ENCODE results near the gene NKX3-2. TPM values are rescaled to one million over a fixed set of nuclear protein-coding genes. Genes with fewer than 3 reads are reported as not detected.

Gene NKX3-2
- total RNA-seq, 6 donors from 2014 or later, result 0.49 TPM; not detected in 5

- WGBS, 2 donors, result 7 to 8% methylated on average over 24 to 35 of the region's 37 CpGs
- Histone ChIP-seq H3K27ac (no peak overlapping the region), H3K9me3 (peaks cover 5 to 9% (median 8%) of the 10 kb centered on the region in 4 donors), H3K36me3 (no peaks in the 10 kb centered on the region), H3K4me3 (no peak overlapping the region), H3K27me3 (peaks cover 0 to 83% (median 37%) of the 10 kb centered on the region in 4 donors), H3K4me1 (peaks cover 7 to 41% (median 22%) of the 10 kb centered on the region in 4 donors)
- ATAC-seq (ENCODE audit: low FRiP score in 2 of 2), result no peak
- DNase-seq, result no peak
- TF ChIP-seq, protein P1, sequence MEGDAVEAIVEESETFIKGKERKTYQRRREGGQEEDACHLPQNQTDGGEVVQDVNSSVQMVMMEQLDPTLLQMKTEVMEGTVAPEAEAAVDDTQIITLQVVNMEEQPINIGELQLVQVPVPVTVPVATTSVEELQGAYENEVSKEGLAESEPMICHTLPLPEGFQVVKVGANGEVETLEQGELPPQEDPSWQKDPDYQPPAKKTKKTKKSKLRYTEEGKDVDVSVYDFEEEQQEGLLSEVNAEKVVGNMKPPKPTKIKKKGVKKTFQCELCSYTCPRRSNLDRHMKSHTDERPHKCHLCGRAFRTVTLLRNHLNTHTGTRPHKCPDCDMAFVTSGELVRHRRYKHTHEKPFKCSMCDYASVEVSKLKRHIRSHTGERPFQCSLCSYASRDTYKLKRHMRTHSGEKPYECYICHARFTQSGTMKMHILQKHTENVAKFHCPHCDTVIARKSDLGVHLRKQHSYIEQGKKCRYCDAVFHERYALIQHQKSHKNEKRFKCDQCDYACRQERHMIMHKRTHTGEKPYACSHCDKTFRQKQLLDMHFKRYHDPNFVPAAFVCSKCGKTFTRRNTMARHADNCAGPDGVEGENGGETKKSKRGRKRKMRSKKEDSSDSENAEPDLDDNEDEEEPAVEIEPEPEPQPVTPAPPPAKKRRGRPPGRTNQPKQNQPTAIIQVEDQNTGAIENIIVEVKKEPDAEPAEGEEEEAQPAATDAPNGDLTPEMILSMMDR (IDR thresholded peaks at IDR 0.05), result no peak
- TF ChIP-seq POLR2A (IDR thresholded peaks at IDR 0.05), result no peak
- no peak for TF ChIP-seq POLR2AphosphoS5 (IDR thresholded peaks at IDR 0.05)
- no peak for TF ChIP-seq EP300 (IDR thresholded peaks at IDR 0.05)
These were observed 15.0 kb downstream of the NKX3-2 start for GRCh38 chr4:13529128-13529919.

DNA sequence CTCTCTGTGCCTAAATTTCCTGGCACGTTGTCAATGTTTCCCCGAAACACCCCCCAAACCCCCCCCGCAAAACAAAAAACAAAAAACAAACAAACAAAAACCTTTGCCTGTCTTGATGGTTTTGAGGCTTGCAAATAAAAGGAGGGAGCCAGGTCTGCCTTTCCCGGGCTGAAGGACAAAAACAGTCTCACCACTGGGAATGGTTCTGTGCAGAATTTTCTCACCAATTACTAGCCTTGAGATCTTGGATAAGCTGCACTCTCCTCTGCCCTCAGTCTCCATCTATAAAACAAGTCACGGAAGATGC lies 15.5 kb downstream of the NKX3-2 start:
- no peak for DNase-seq
- WGBS, 2 donors, result 8 to 9% methylated on average over 5 of the region's 5 CpGs
- Histone ChIP-seq H3K4me3 (no peak overlapping the region), H3K27me3 (peaks cover 0 to 85% (median 37%) of the 10 kb centered on the region in 4 donors), H3K27ac (no peak overlapping the region), H3K4me1 (peaks cover 7 to 38% (median 22%) of the 10 kb centered on the region in 4 donors), H3K36me3 (no peaks in the 10 kb centered on the region), H3K9me3 (peaks cover 11 to 15% (median 13%) of the 10 kb centered on the region in 4 donors)
- ATAC-seq (ENCODE audit: low FRiP score in 2 of 2), result no peak
- TF ChIP-seq, protein P1 (IDR thresholded peaks at IDR 0.05), result no peak
- TF ChIP-seq EP300 (IDR thresholded peaks at IDR 0.05) (no peak), POLR2A (IDR thresholded peaks at IDR 0.05) (no peak), POLR2AphosphoS5 (IDR thresholded peaks at IDR 0.05) (no peak)

- H3K27ac ChIP-seq, result no peak overlapping the region
- no peaks in the 10 kb centered on the region for H3K36me3 ChIP-seq
- TF ChIP-seq, protein P1 (IDR thresholded peaks at IDR 0.05), result no peak
- TF ChIP-seq EP300 (IDR thresholded peaks at IDR 0.05), result no peak
- TF ChIP-seq POLR2A (IDR thresholded peaks at IDR 0.05), result no peak
- no peak for TF ChIP-seq POLR2AphosphoS5 (IDR thresholded peaks at IDR 0.05)
- DNase-seq (no peak), ATAC-seq (ENCODE audit: low FRiP score in 2 of 2) (peak in 1 of 2 donors; percentile 59)
- peaks cover 7 to 40% (median 22%) of the 10 kb centered on the region in 4 donors for H3K4me1 ChIP-seq
- peaks cover 11 to 18% (median 16%) of the 10 kb centered on the region in 4 donors for H3K9me3 ChIP-seq
- no peak overlapping the region for H3K4me3 ChIP-seq
- peaks cover 0 to 90% (median 38%) of the 10 kb centered on the region in 4 donors for H3K27me3 ChIP-seq
- 2 to 4% methylated on average over 17 to 33 of the region's 35 CpGs for WGBS, 2 donors
These were observed 16.1 kb downstream of the NKX3-2 start for GRCh38 chr4:13527981-13528820.

- 4 to 8% methylated on average over 37 to 42 of the region's 46 CpGs for WGBS, 2 donors
- H3K27me3 ChIP-seq, result peaks cover 0 to 90% (median 43%) of the 10 kb centered on the region in 4 donors
- no peak overlapping the region for H3K27ac ChIP-seq
- no peak for ATAC-seq (ENCODE audit: low FRiP score in 2 of 2)
- DNase-seq, result peak in 1 of 2 donors; percentile 62
- H3K9me3 ChIP-seq, result peaks cover 11 to 18% (median 16%) of the 10 kb centered on the region in 4 donors
- H3K4me3 ChIP-seq, result no peak overlapping the region
- peaks cover 12 to 48% (median 25%) of the 10 kb centered on the region in 4 donors for H3K4me1 ChIP-seq
- no peak for TF ChIP-seq EP300 (IDR thresholded peaks at IDR 0.05)
- TF ChIP-seq, protein P1 (IDR thresholded peaks at IDR 0.05), result no peak
- TF ChIP-seq POLR2AphosphoS5 (IDR thresholded peaks at IDR 0.05), result no peak
- TF ChIP-seq POLR2A (IDR thresholded peaks at IDR 0.05), result no peak
- H3K36me3 ChIP-seq, result no peaks in the 10 kb centered on the region
These were observed 16.9 kb downstream of the NKX3-2 start for GRCh38 chr4:13527192-13527980.

All from upper lobe of left lung (tissue), 6 donors.